ENCODE results near the gene INHBE.

Gene INHBE

DNA sequence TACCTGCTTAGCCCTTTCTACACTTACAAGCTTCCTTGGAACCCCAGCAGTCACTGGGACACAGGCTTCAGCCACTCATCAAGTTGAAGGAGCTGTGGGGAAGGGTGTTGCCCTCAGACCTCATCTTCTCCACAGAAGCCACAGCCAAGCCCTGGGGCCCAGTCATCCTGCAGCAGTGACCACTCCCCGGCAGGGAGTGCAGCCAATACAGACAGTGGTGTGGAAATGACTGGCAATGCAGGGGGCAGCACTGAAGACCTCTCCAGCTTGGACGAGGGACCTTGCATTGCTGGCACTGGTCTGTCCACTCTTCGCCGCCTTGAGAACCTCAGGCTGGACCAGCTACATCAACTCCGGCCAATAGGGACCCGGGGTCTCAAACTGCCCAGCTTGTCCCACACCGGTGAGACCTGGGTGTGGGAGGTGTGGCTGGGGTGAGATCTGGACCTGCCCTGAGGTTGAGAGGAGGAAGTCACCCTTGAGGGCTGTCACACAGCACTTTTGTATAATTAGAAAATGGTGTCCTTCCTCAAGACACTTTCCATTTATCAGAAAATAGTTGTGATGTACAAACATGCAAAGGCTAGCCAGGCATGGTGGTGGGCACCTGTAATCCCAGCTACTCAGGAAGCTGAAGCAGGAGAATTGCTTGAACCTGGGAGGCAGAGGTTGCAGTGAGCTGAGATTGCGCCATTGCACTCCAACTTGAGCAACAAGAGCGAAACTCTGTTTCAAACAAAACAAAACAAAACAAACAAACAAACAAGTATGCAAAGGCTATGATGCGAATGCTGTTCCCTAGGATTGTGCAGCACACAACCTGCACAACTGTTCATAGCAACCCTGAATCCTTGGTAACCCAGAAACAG, 14.4 kb downstream of the INHBE start:
- H3K79me2 ChIP-seq (ENCODE audit: control insufficient read depth, insufficient read depth, low read length, poor library complexity), result no peaks in the 10 kb centered on the region
- no CpG with 5 or more reads among the region's 10 CpGs for WGBS (ENCODE audit: extremely low coverage, insufficient coverage, insufficient read length)
- no peak overlapping the region for H2BK120ac ChIP-seq (ENCODE audit: insufficient read depth, low read length, poor library complexity)
- H3K14ac ChIP-seq (ENCODE audit: low read length), result no peak overlapping the region
- peaks cover 12% of the 10 kb centered on the region for H3K27me3 ChIP-seq (ENCODE audit: insufficient read depth, low read length)
- H3K4me1 ChIP-seq (ENCODE audit: control insufficient read depth in 1 of 2, insufficient read depth in 2 of 2, low read length in 2 of 2), result no peaks in the 10 kb centered on the region
- no peak overlapping the region for H2AK5ac ChIP-seq (ENCODE audit: low read length)
- H3K4me2 ChIP-seq (ENCODE audit: low read length), result no peak overlapping the region
- no peak overlapping the region for H2BK5ac ChIP-seq (ENCODE audit: low read depth, low read length, poor library complexity)
- H3K4me3 ChIP-seq (ENCODE audit: low read depth, low read length), result no peak overlapping the region
- no peak overlapping the region for H3K27ac ChIP-seq (ENCODE audit: low read depth, low read length)
- no peak overlapping the region for H4K91ac ChIP-seq (ENCODE audit: low read depth, low read length)
- H4K12ac ChIP-seq (ENCODE audit: low read depth, low read length), result no peak overlapping the region
- no peaks in the 10 kb centered on the region for H3K79me1 ChIP-seq (ENCODE audit: low read length)
- no peaks in the 10 kb centered on the region for H3K36me3 ChIP-seq (ENCODE audit: control insufficient read depth in 1 of 2, insufficient read depth in 2 of 2, low read length in 2 of 2)
- no peak overlapping the region for H2BK12ac ChIP-seq (ENCODE audit: low read length)
- H2AFZ ChIP-seq (ENCODE audit: insufficient read depth, low read length, poor library complexity), result no peak overlapping the region
- no peak overlapping the region for H4K8ac ChIP-seq (ENCODE audit: low read depth, low read length)
- H3K23ac ChIP-seq (ENCODE audit: low read length), result no peak overlapping the region
- no peaks in the 10 kb centered on the region for H3K9me3 ChIP-seq (ENCODE audit: insufficient read depth, low read depth, low read length)
- no peak overlapping the region for H3K9ac ChIP-seq (ENCODE audit: low read length)
- H3K18ac ChIP-seq (ENCODE audit: low read length), result no peak overlapping the region
- no peak overlapping the region for H3K4ac ChIP-seq (ENCODE audit: low read depth, low read length)
- no peak for DNase-seq

DNA sequence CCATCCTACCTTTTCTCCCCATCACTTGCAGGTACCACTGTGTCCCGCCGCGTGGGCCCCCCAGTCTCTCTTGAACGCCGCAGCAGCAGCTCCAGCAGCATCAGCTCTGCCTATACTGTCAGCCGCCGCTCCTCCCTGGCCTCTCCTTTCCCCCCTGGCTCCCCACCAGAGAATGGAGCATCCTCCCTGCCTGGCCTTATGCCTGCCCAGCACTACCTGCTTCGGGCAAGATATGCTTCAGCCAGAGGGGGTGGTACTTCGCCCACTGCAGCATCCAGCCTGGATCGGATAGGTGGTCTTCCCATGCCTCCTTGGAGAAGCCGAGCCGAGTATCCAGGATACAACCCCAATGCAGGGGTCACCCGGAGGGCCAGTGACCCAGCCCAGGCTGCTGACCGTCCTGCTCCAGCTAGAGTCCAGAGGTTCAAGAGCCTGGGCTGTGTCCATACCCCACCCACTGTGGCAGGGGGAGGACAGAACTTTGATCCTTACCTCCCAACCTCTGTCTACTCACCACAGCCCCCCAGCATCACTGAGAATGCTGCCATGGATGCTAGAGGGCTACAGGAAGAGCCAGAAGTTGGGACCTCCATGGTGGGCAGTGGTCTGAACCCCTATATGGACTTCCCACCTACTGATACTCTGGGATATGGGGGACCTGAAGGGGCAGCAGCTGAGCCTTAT, 15.3 kb downstream of the INHBE start:
- H2BK5ac ChIP-seq (ENCODE audit: low read depth, low read length, poor library complexity), result no peak overlapping the region
- no peak overlapping the region for H3K9ac ChIP-seq (ENCODE audit: low read length)
- H2AFZ ChIP-seq (ENCODE audit: insufficient read depth, low read length, poor library complexity), result no peak overlapping the region
- H4K91ac ChIP-seq (ENCODE audit: low read depth, low read length), result no peak overlapping the region
- H3K4me3 ChIP-seq (ENCODE audit: low read depth, low read length), result no peak overlapping the region
- peaks cover 21% of the 10 kb centered on the region for H3K27me3 ChIP-seq (ENCODE audit: insufficient read depth, low read length)
- no peaks in the 10 kb centered on the region for H3K79me1 ChIP-seq (ENCODE audit: low read length)
- no peaks in the 10 kb centered on the region for H3K79me2 ChIP-seq (ENCODE audit: control insufficient read depth, insufficient read depth, low read length, poor library complexity)
- peaks cover 0 to under 1% of the 10 kb centered on the region in 2 experiments for H3K4me1 ChIP-seq (ENCODE audit: control insufficient read depth in 1 of 2, insufficient read depth in 2 of 2, low read length in 2 of 2)
- H4K8ac ChIP-seq (ENCODE audit: low read depth, low read length), result no peak overlapping the region
- no peak overlapping the region for H3K27ac ChIP-seq (ENCODE audit: low read depth, low read length)
- H2AK5ac ChIP-seq (ENCODE audit: low read length), result no peak overlapping the region
- WGBS (ENCODE audit: extremely low coverage, insufficient coverage, insufficient read length), result no CpG with 5 or more reads among the region's 14 CpGs
- H3K18ac ChIP-seq (ENCODE audit: low read length), result no peak overlapping the region
- H4K12ac ChIP-seq (ENCODE audit: low read depth, low read length), result no peak overlapping the region
- no peak for DNase-seq
- H3K9me3 ChIP-seq (ENCODE audit: insufficient read depth, low read depth, low read length), result no peaks in the 10 kb centered on the region
- H3K14ac ChIP-seq (ENCODE audit: low read length), result no peak overlapping the region
- no peak overlapping the region for H3K4ac ChIP-seq (ENCODE audit: low read depth, low read length)
- H3K4me2 ChIP-seq (ENCODE audit: low read length), result no peak overlapping the region
- no peaks in the 10 kb centered on the region for H3K36me3 ChIP-seq (ENCODE audit: control insufficient read depth in 1 of 2, insufficient read depth in 2 of 2, low read length in 2 of 2)
- H2BK12ac ChIP-seq (ENCODE audit: low read length), result no peak overlapping the region
- H2BK120ac ChIP-seq (ENCODE audit: insufficient read depth, low read length, poor library complexity), result no peak overlapping the region
- H3K23ac ChIP-seq (ENCODE audit: low read length), result no peak overlapping the region

DNA sequence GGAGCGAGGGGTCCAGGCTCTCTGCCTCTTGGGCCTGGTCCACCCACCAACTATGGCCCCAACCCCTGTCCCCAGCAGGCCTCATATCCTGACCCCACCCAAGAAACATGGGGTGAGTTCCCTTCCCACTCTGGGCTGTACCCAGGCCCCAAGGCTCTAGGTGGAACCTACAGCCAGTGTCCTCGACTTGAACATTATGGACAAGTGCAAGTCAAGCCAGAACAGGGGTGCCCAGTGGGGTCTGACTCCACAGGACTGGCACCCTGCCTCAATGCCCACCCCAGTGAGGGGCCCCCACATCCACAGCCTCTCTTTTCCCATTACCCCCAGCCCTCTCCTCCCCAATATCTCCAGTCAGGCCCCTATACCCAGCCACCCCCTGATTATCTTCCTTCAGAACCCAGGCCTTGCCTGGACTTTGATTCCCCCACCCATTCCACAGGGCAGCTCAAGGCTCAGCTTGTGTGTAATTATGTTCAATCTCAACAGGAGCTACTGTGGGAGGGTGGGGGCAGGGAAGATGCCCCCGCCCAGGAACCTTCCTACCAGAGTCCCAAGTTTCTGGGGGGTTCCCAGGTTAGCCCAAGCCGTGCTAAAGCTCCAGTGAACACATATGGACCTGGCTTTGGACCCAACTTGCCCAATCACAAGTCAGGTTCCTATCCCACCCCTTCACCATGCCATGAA, 16.0 kb downstream of the INHBE start:
- Histone ChIP-seq H3K4ac (ENCODE audit: low read depth, low read length) (no peak overlapping the region), H3K9ac (ENCODE audit: low read length) (no peak overlapping the region), H2AK5ac (ENCODE audit: low read length) (no peak overlapping the region), H2BK5ac (ENCODE audit: low read depth, low read length, poor library complexity) (no peak overlapping the region), H4K12ac (ENCODE audit: low read depth, low read length) (no peak overlapping the region), H3K14ac (ENCODE audit: low read length) (no peak overlapping the region), H4K8ac (ENCODE audit: low read depth, low read length) (no peak overlapping the region), H3K4me3 (ENCODE audit: low read depth, low read length) (no peak overlapping the region), H3K79me1 (ENCODE audit: low read length) (no peaks in the 10 kb centered on the region), H2BK12ac (ENCODE audit: low read length) (no peak overlapping the region), H3K4me2 (ENCODE audit: low read length) (no peak overlapping the region), H3K27me3 (ENCODE audit: insufficient read depth, low read length) (peaks cover 28% of the 10 kb centered on the region), H3K36me3 (ENCODE audit: control insufficient read depth in 1 of 2, insufficient read depth in 2 of 2, low read length in 2 of 2) (no peaks in the 10 kb centered on the region), H3K9me3 (ENCODE audit: insufficient read depth, low read depth, low read length) (no peaks in the 10 kb centered on the region), H3K79me2 (ENCODE audit: control insufficient read depth, insufficient read depth, low read length, poor library complexity) (no peaks in the 10 kb centered on the region), H2AFZ (ENCODE audit: insufficient read depth, low read length, poor library complexity) (no peak overlapping the region), H3K23ac (ENCODE audit: low read length) (no peak overlapping the region), H3K4me1 (ENCODE audit: control insufficient read depth in 1 of 2, insufficient read depth in 2 of 2, low read length in 2 of 2) (peaks cover 6 to 8% of the 10 kb centered on the region in 2 experiments), H4K91ac (ENCODE audit: low read depth, low read length) (no peak overlapping the region), H2BK120ac (ENCODE audit: insufficient read depth, low read length, poor library complexity) (no peak overlapping the region), H3K18ac (ENCODE audit: low read length) (no peak overlapping the region), H3K27ac (ENCODE audit: low read depth, low read length) (no peak overlapping the region)
- no CpG with 5 or more reads among the region's 4 CpGs for WGBS (ENCODE audit: extremely low coverage, insufficient coverage, insufficient read length)
- DNase-seq, result no peak

DNA sequence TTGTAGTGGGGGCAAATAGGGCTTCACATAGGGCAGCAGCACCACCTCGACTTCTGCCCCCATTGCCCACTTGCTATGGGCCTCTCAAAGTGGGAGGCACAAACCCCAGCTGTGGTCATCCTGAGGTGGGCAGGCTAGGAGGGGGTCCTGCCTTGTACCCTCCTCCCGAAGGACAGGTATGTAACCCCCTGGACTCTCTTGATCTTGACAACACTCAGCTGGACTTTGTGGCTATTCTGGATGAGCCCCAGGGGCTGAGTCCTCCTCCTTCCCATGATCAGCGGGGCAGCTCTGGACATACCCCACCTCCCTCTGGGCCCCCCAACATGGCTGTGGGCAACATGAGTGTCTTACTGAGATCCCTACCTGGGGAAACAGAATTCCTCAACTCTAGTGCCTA, 16.6 kb downstream of the INHBE start:
- Histone ChIP-seq H3K36me3 (ENCODE audit: control insufficient read depth in 1 of 2, insufficient read depth in 2 of 2, low read length in 2 of 2) (no peaks in the 10 kb centered on the region), H2AK5ac (ENCODE audit: low read length) (no peak overlapping the region), H3K79me1 (ENCODE audit: low read length) (no peaks in the 10 kb centered on the region), H2BK12ac (ENCODE audit: low read length) (no peak overlapping the region), H3K14ac (ENCODE audit: low read length) (no peak overlapping the region), H3K4me1 (ENCODE audit: control insufficient read depth in 1 of 2, insufficient read depth in 2 of 2, low read length in 2 of 2) (peaks cover 7 to 11% of the 10 kb centered on the region in 2 experiments), H2BK120ac (ENCODE audit: insufficient read depth, low read length, poor library complexity) (no peak overlapping the region), H3K4ac (ENCODE audit: low read depth, low read length) (no peak overlapping the region), H4K12ac (ENCODE audit: low read depth, low read length) (no peak overlapping the region), H2AFZ (ENCODE audit: insufficient read depth, low read length, poor library complexity) (no peak overlapping the region), H3K4me2 (ENCODE audit: low read length) (no peak overlapping the region), H3K27me3 (ENCODE audit: insufficient read depth, low read length) (peaks cover 33% of the 10 kb centered on the region), H3K4me3 (ENCODE audit: low read depth, low read length) (no peak overlapping the region), H4K91ac (ENCODE audit: low read depth, low read length) (no peak overlapping the region), H2BK5ac (ENCODE audit: low read depth, low read length, poor library complexity) (no peak overlapping the region), H3K23ac (ENCODE audit: low read length) (no peak overlapping the region), H3K18ac (ENCODE audit: low read length) (no peak overlapping the region), H3K79me2 (ENCODE audit: control insufficient read depth, insufficient read depth, low read length, poor library complexity) (no peaks in the 10 kb centered on the region), H4K8ac (ENCODE audit: low read depth, low read length) (no peak overlapping the region), H3K27ac (ENCODE audit: low read depth, low read length) (no peak overlapping the region), H3K9ac (ENCODE audit: low read length) (no peak overlapping the region), H3K9me3 (ENCODE audit: insufficient read depth, low read depth, low read length) (no peaks in the 10 kb centered on the region)
- no CpG with 5 or more reads among the region's 3 CpGs for WGBS (ENCODE audit: extremely low coverage, insufficient coverage, insufficient read length)
- DNase-seq, result no peak

All from trophoblast cell (in vitro differentiated cells and primary cell).